CD4-positive, CD25-positive, alpha-beta regulatory T cell (primary cell): ENCODE data around the gene ISY1. TPM values are rescaled to one million over a fixed set of nuclear protein-coding genes. Genes with fewer than 3 reads are reported as not detected.
"Not testable (repeated sequence)": the region's sequence is repeated elsewhere in the genome, so short reads cannot be mapped to it uniquely, and the experiment has no call there.

Source experiments
- ATAC-seq, 2 donors: fragments of 150-1000 bp; cut with Tn5 transposase; one replicate each; pipeline ENCODE4 v1.10.0; 2021; ENCODE audit warnings: low read depth in 2 of 2, moderate number of reproducible peaks in 2 of 2, moderate library complexity in 1 of 2
- DNase-seq, 3 donors: peaks; one replicate each; pipeline versions ENCODE4 v3.0.0 to v3.0.0-alpha.2; 2012 to 2022; ENCODE audit warnings: mixed read lengths in 1 of 3
- H3K27ac ChIP-seq: one replicate; pipeline ENCODE4 v1.7.0; 2013; ENCODE audit warnings: mild to moderate bottlenecking, low read length; ENCODE audit not compliant: insufficient read depth, poor library complexity, severe bottlenecking
- H3K27me3 ChIP-seq: one replicate; pipeline ENCODE4 v1.7.0; 2013; ENCODE audit warnings: low read length; ENCODE audit not compliant: control insufficient read depth, insufficient read depth
- H3K36me3 ChIP-seq: one replicate; pipeline ENCODE4 v1.7.0; 2013; ENCODE audit warnings: mild to moderate bottlenecking, low read length, moderate library complexity; ENCODE audit not compliant: control insufficient read depth, insufficient read depth
- H3K4me1 ChIP-seq: 2 replicates; pipeline ENCODE4 v1.7.0; 2013; ENCODE audit warnings: mild to moderate bottlenecking, low read length; ENCODE audit not compliant: insufficient read depth, control insufficient read depth, poor library complexity, severe bottlenecking
- H3K4me3 ChIP-seq: one replicate; pipeline ENCODE4 v1.7.0; 2013; ENCODE audit warnings: low read depth, mild to moderate bottlenecking, low read length, moderate library complexity
- H3K9me3 ChIP-seq, 2 experiments: 1 replicate in 1 of 2; 2 replicates in 1 of 2; pipeline ENCODE4 v1.7.0; 2013; ENCODE audit warnings: low read length in 2 of 2, mild to moderate bottlenecking in 1 of 2, moderate library complexity in 1 of 2; ENCODE audit not compliant: control insufficient read depth in 2 of 2
- H3K27ac Mint-ChIP-seq, 3 donors: one replicate each; pipeline ENCODE4 v1.8.0; 2020 to 2022; ENCODE audit warnings: mild to moderate bottlenecking in 3 of 3, mixed read lengths in 3 of 3, moderate library complexity in 2 of 3
- H3K27me3 Mint-ChIP-seq: one replicate; pipeline ENCODE4 v1.8.0; 2022; ENCODE audit warnings: mild to moderate bottlenecking, mixed read lengths
- H3K36me3 Mint-ChIP-seq: one replicate; pipeline ENCODE4 v1.8.0; 2020; ENCODE audit warnings: mixed read lengths
- H3K4me1 Mint-ChIP-seq, 4 donors: one replicate each; pipeline ENCODE4 v1.8.0; 2020 to 2022; ENCODE audit warnings: mixed read lengths in 4 of 4, mild to moderate bottlenecking in 1 of 4
- H3K4me3 Mint-ChIP-seq, 4 donors: one replicate each; pipeline ENCODE4 v1.8.0; 2020 to 2022; ENCODE audit warnings: mild to moderate bottlenecking in 4 of 4, mixed read lengths in 4 of 4, moderate library complexity in 3 of 4
- H3K9me3 Mint-ChIP-seq, 7 donors: one replicate each; pipeline ENCODE4 v1.8.0; 2020 to 2022; ENCODE audit warnings: mixed read lengths in 7 of 7, mild to moderate bottlenecking in 3 of 7, moderate library complexity in 2 of 7
- polyA plus RNA-seq, 4 donors: library from polyadenylated mRNA; unstranded; fragments of 300-500 nt; fragmentation: Illumina TruSeq; gene quantifications; one replicate each; pipeline ENCODE4 v1.2.3, GENCODE V29; 2021
- total RNA-seq: library from RNA; stranded (reverse); gene quantifications from one replicate; pipeline ENCODE4 v1.2.3, GENCODE V29; 2022

ISY1 gene
- total and polyA plus RNA-seq, 5 donors from 2014 or later, result 45.8 to 109 (median 87.7) TPM

GRCh38 chr3:129165594-129165993 lies 4.7 kb upstream of the ISY1 start:
- not testable (repeated sequence) for H3K27me3 ChIP-seq, H3K9me3 Mint-ChIP-seq, DNase-seq, H3K4me3 ChIP-seq, ATAC-seq, H3K27ac Mint-ChIP-seq, H3K27me3 Mint-ChIP-seq, H3K9me3 ChIP-seq
- H3K4me1 Mint-ChIP-seq, result peaks cover 7 to 39% (median 26%) of the 10 kb centered on the region in 4 donors
- Histone ChIP-seq H3K4me1 (peaks cover 10% of the 10 kb centered on the region), H3K27ac (peak overlapping the region; percentile 10), H3K36me3 (peaks cover 34% of the 10 kb centered on the region)
- H3K36me3 Mint-ChIP-seq, result peaks cover 26% of the 10 kb centered on the region
- peak overlapping the region in 1 of 4 donors; percentile 60 for H3K4me3 Mint-ChIP-seq

- no peak for ATAC-seq
- no peaks in the 10 kb centered on the region for H3K27me3 ChIP-seq
- peak overlapping the region in 2 of 4 donors; percentile 47 to 60 for H3K4me3 Mint-ChIP-seq
- H3K4me1 Mint-ChIP-seq, result peaks cover 13 to 44% (median 27%) of the 10 kb centered on the region in 4 donors
- no peak overlapping the region for H3K4me3 ChIP-seq
- peaks cover 23% of the 10 kb centered on the region for H3K36me3 ChIP-seq
- peak overlapping the region in 2 of 3 donors; percentile 52 to 86 for H3K27ac Mint-ChIP-seq
- peak overlapping the region; percentile 45 for H3K27ac ChIP-seq
- H3K9me3 ChIP-seq, result no peaks in the 10 kb centered on the region
- H3K4me1 ChIP-seq, result peaks cover 18% of the 10 kb centered on the region
- H3K36me3 Mint-ChIP-seq, result peaks cover 15% of the 10 kb centered on the region
- peaks cover 5% of the 10 kb centered on the region for H3K27me3 Mint-ChIP-seq
- no peak for DNase-seq
- no peaks in the 10 kb centered on the region for H3K9me3 Mint-ChIP-seq
Measured at GRCh38 chr3:129164500-129164899, 3.6 kb upstream of the ISY1 start.

- no peak for ATAC-seq
- Histone ChIP-seq H3K4me1 (peaks cover 26% of the 10 kb centered on the region), H3K4me3 (peak overlapping the region; percentile 98), H3K36me3 (peaks cover 27% of the 10 kb centered on the region), H3K27ac (peak overlapping the region; percentile 98), H3K27me3 (no peaks in the 10 kb centered on the region), H3K9me3 (no peaks in the 10 kb centered on the region)
- H3K27ac Mint-ChIP-seq, result peak overlapping the region; percentile 99 to 100 (median 99)
- H3K4me1 Mint-ChIP-seq, result peaks cover 21 to 53% (median 31%) of the 10 kb centered on the region in 4 donors
- peaks cover 5% of the 10 kb centered on the region for H3K27me3 Mint-ChIP-seq
- peaks cover 15% of the 10 kb centered on the region for H3K36me3 Mint-ChIP-seq
- DNase-seq, result peak in 1 of 3 donors; percentile 36
- H3K4me3 Mint-ChIP-seq, result peak overlapping the region; percentile 13 to 100 (median 98)
- H3K9me3 Mint-ChIP-seq, result no peaks in the 10 kb centered on the region
Measured at GRCh38 chr3:129162729-129163579, 2.1 kb upstream of the ISY1 start.

- Mint-ChIP-seq H3K27ac (peak overlapping the region; percentile 99 to 100 (median 99)), H3K9me3 (no peaks in the 10 kb centered on the region), H3K4me3 (peak overlapping the region; percentile 97 to 100 (median 99)), H3K4me1 (peaks cover 16 to 52% (median 27%) of the 10 kb centered on the region in 4 donors), H3K27me3 (peaks cover 5% of the 10 kb centered on the region), H3K36me3 (peaks cover 11% of the 10 kb centered on the region)
- no peak for ATAC-seq
- H3K27ac ChIP-seq, result peak overlapping the region; percentile 98
- no peaks in the 10 kb centered on the region for H3K27me3 ChIP-seq
- H3K4me3 ChIP-seq, result peak overlapping the region; percentile 98
- H3K9me3 ChIP-seq, result no peaks in the 10 kb centered on the region
- peaks cover 26% of the 10 kb centered on the region for H3K4me1 ChIP-seq
- peaks cover 28% of the 10 kb centered on the region for H3K36me3 ChIP-seq
- DNase-seq, result peak in 1 of 3 donors; percentile 53
Measured at GRCh38 chr3:129161860-129162271, 1.0 kb upstream of the ISY1 start.

GRCh38 chr3:129144786-129145185 lies 16.1 kb downstream of the ISY1 start:
- Mint-ChIP-seq H3K4me3 (no peak overlapping the region), H3K36me3 (peaks cover 14% of the 10 kb centered on the region), H3K27ac (no peak overlapping the region)

GRCh38 chr3:129141011-129141410 lies 19.9 kb downstream of the ISY1 start:
- not testable (repeated sequence) for H3K9me3 ChIP-seq, H3K4me1 Mint-ChIP-seq, H3K4me3 Mint-ChIP-seq, H3K4me3 ChIP-seq, H3K9me3 Mint-ChIP-seq, H3K27ac ChIP-seq, H3K27me3 Mint-ChIP-seq, ATAC-seq, DNase-seq, H3K27me3 ChIP-seq, H3K4me1 ChIP-seq
- peaks cover 10% of the 10 kb centered on the region for H3K36me3 Mint-ChIP-seq
- H3K36me3 ChIP-seq, result peaks cover 55% of the 10 kb centered on the region
- peak overlapping the region in 1 of 3 donors; percentile 26 for H3K27ac Mint-ChIP-seq

More at GRCh38 chr3:129144786-129145185, 16.1 kb downstream of the ISY1 start:
- no peaks in the 10 kb centered on the region for H3K4me1 ChIP-seq
- DNase-seq (no peak), ATAC-seq (no peak)
- no peaks in the 10 kb centered on the region for H3K9me3 Mint-ChIP-seq
- no peaks in the 10 kb centered on the region for H3K9me3 ChIP-seq
- H3K27me3 ChIP-seq, result no peaks in the 10 kb centered on the region
- H3K27ac ChIP-seq, result no peak overlapping the region
- H3K4me3 ChIP-seq, result no peak overlapping the region
- peaks cover 39% of the 10 kb centered on the region for H3K36me3 ChIP-seq
- H3K27me3 Mint-ChIP-seq, result no peaks in the 10 kb centered on the region
- H3K4me1 Mint-ChIP-seq, result peaks cover 0 to 10% (median 4%) of the 10 kb centered on the region in 4 donors

GRCh38 chr3:129139911-129140310 lies 21.0 kb downstream of the ISY1 start:
- no peak overlapping the region for H3K4me3 Mint-ChIP-seq
- peaks cover 56% of the 10 kb centered on the region for H3K36me3 ChIP-seq

More at GRCh38 chr3:129139911-129140310, 21.0 kb downstream of the ISY1 start:
- ATAC-seq, result no peak
- H3K27me3 ChIP-seq, result no peaks in the 10 kb centered on the region
- no peaks in the 10 kb centered on the region for H3K9me3 ChIP-seq
- no peak for DNase-seq
- no peak overlapping the region for H3K27ac ChIP-seq
- H3K4me3 ChIP-seq, result no peak overlapping the region
- Mint-ChIP-seq H3K9me3 (no peaks in the 10 kb centered on the region), H3K27me3 (no peaks in the 10 kb centered on the region), H3K4me1 (no peaks in the 10 kb centered on the region), H3K36me3 (peaks cover 4% of the 10 kb centered on the region), H3K27ac (peak overlapping the region in 1 of 3 donors; percentile 66)
- H3K4me1 ChIP-seq, result no peaks in the 10 kb centered on the region
